ENCODE measurements around the gene UFM1. TPM values are rescaled to one million over a fixed set of nuclear protein-coding genes. Genes with fewer than 3 reads are reported as not detected.

Gene UFM1
- total and polyA plus RNA-seq, 2 of the 13 experiments (the other 11 are each of a cell fraction or from before 2014, with no cell fraction given), result 42.6 to 47.0 TPM

- no peak for TF ChIP-seq ARNT2 (CRISPR knock-in tag; IDR thresholded peaks at IDR 0.05; ENCODE audit: low read depth)
- TF ChIP-seq ZNF33A (CRISPR knock-in tag; IDR thresholded peaks at IDR 0.05; ENCODE audit: borderline replicate concordance), result 0 out of 2 replicates have a peak, but pooled peaks have one; percentile 34
- TF ChIP-seq AKAP8 (CRISPR knock-in tag; IDR thresholded peaks at IDR 0.05), result no peak
- TF ChIP-seq, protein P1, sequence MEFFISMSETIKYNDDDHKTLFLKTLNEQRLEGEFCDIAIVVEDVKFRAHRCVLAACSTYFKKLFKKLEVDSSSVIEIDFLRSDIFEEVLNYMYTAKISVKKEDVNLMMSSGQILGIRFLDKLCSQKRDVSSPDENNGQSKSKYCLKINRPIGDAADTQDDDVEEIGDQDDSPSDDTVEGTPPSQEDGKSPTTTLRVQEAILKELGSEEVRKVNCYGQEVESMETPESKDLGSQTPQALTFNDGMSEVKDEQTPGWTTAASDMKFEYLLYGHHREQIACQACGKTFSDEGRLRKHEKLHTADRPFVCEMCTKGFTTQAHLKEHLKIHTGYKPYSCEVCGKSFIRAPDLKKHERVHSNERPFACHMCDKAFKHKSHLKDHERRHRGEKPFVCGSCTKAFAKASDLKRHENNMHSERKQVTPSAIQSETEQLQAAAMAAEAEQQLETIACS (CRISPR knock-in tag; IDR thresholded peaks at IDR 0.05), result no peak
- no peak for TF ChIP-seq CEBPZ (IDR thresholded peaks at IDR 0.05; ENCODE audit: low read length)
- no peak for TF ChIP-seq ZNF432 (CRISPR knock-in tag; IDR thresholded peaks at IDR 0.05; ENCODE audit: borderline replicate concordance)
- TF ChIP-seq ZNF564 (CRISPR knock-in tag; IDR thresholded peaks at IDR 0.05), result no peak
- no peak for TF ChIP-seq RAD51 (IDR thresholded peaks at IDR 0.05; ENCODE audit: borderline replicate concordance)
- TF ChIP-seq CAMTA2 (CRISPR knock-in tag; IDR thresholded peaks at IDR 0.05; ENCODE audit: borderline replicate concordance), result no peak
- no peak for TF ChIP-seq ZSCAN30 (CRISPR knock-in tag; IDR thresholded peaks at IDR 0.05)
- no peak for TF ChIP-seq PCBP2 (optimal IDR thresholded peaks at IDR 0.05; ENCODE audit: low read depth, low read length, poor library complexity, severe bottlenecking)
- no peak for TF ChIP-seq PRMT3 (CRISPR knock-in tag; IDR thresholded peaks at IDR 0.05; ENCODE audit: borderline replicate concordance, low read depth)
- TF ChIP-seq, protein P2, sequence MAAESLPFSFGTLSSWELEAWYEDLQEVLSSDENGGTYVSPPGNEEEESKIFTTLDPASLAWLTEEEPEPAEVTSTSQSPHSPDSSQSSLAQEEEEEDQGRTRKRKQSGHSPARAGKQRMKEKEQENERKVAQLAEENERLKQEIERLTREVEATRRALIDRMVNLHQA (CRISPR knock-in tag; IDR thresholded peaks at IDR 0.05), result no peak
- TF ChIP-seq SIN3A (IDR thresholded peaks at IDR 0.05; ENCODE audit: borderline replicate concordance, low read depth, low read length), result peak; percentile 87
- no peak for TF ChIP-seq CC2D1A (CRISPR knock-in tag; IDR thresholded peaks at IDR 0.05)
- TF ChIP-seq RAD21 (CRISPR knock-in tag; IDR thresholded peaks at IDR 0.05), result no peak
- TF ChIP-seq ISL2 (CRISPR knock-in tag; IDR thresholded peaks at IDR 0.05), result 0 out of 2 replicates have a peak, but pooled peaks have one; percentile 13
- no peak for TF ChIP-seq SIX4 (CRISPR knock-in tag; IDR thresholded peaks at IDR 0.05)
- no peak for TF ChIP-seq ZNF660 (CRISPR knock-in tag; IDR thresholded peaks at IDR 0.05; ENCODE audit: borderline replicate concordance, low read depth)
- no peak for TF ChIP-seq ZNF644 (CRISPR knock-in tag; IDR thresholded peaks at IDR 0.05; ENCODE audit: low read depth)
- no peak for TF ChIP-seq TMF1 (CRISPR knock-in tag; IDR thresholded peaks at IDR 0.05; ENCODE audit: low read depth)
- TF ChIP-seq U2AF2 (IDR thresholded peaks at IDR 0.05; ENCODE audit: low read depth, low read length), result no peak
- TF ChIP-seq PAWR (CRISPR knock-in tag; IDR thresholded peaks at IDR 0.05; ENCODE audit: borderline replicate concordance), result no peak
- peak; percentile 71 for TF ChIP-seq MYC (CRISPR knock-in tag; IDR thresholded peaks at IDR 0.05; ENCODE audit: borderline replicate concordance)
- TF ChIP-seq ZNF101 (CRISPR knock-in tag; IDR thresholded peaks at IDR 0.05; ENCODE audit: borderline replicate concordance, low read depth), result no peak
- peak; percentile 75 for TF ChIP-seq ZNF781 (CRISPR knock-in tag; IDR thresholded peaks at IDR 0.05; ENCODE audit: borderline replicate concordance, not compliant biosample characterization)
Measured at GRCh38 chr13:38349390-38350113, at the start of gene UFM1 (continued).

Data from HepG2 (cell line).